ENCODE measurements around the gene LDAH.

Gene LDAH

DNA sequence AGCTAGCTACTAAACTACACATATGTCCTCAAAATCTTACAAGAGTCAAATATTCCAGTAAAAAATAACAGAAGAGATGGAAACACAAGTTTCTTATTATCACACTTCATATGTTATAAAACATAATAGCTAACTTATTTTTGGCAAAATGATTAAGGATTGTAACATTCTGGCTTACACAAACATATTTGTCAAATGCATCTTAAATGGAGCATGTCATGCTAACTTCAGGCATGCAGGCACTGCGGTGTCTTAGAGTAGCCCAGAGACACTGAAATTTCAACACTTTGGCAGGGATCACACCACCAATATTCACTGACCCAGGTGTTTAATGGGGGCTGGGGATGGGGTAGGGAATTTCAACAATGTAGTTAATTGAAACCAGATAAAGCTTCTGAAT, 51.6 kb downstream of the LDAH start:
- DNase-seq, result no peak

DNA sequence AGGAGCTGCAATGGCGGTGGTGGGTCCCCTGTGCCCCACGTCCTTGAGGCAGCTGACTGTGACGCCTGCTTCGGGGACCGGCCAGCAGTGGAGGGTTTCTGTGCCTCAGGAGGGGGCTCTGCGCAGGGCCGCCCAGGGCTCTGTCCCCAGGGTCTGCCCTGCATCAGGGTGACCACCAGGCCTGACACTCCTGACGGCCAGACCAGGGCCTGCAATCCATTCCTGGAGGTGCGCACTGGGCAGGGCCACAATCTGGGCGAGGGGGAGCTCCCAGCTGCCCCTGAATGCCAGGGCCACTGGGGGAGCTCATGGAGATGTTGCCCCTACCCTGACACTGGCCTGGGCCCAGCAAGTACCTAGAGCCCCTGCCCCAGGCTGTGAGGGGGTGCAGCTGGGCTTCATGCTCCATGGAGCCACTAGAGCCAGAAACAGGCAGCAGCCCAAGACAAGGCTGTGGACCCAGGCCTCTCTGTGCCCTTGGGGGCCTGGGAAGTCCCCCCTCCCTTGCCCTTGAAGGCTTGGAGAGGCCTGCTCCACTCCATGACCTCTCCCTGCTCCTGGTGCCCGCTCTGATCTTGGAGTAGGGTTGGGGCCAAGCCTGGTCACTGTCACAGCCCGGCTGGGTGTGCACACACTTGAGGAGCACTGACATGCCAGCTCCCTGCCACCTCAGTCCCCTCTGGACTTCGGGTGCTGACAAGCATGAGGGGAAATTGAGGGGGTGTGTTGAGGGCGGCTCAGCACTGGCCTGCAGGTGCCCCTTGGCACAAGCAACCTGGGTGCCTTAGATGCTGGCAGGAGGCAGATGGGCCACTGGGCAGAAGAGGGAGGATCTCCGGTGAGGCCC, 55.9 kb downstream of the LDAH start:
- DNase-seq, result no peak

DNA sequence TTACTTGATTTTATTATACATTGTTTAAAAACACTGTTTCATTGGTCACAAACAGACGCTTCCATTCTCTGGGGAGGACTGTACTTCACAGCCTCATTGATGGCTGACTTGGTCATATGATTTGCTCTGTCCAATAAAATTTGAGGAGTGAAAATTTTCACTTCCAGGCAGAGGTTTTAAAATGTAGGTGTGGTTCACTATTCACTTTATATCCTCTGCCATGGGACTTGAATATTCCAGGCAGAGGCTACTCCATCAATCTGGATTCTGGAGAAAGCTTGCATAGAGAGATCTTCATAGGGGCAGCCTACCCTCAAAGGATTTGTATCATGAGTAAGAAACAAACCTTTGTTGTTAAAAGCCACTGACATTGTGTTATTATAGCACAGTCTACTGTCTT, 56.7 kb downstream of the LDAH start:
- no peak for DNase-seq

DNA sequence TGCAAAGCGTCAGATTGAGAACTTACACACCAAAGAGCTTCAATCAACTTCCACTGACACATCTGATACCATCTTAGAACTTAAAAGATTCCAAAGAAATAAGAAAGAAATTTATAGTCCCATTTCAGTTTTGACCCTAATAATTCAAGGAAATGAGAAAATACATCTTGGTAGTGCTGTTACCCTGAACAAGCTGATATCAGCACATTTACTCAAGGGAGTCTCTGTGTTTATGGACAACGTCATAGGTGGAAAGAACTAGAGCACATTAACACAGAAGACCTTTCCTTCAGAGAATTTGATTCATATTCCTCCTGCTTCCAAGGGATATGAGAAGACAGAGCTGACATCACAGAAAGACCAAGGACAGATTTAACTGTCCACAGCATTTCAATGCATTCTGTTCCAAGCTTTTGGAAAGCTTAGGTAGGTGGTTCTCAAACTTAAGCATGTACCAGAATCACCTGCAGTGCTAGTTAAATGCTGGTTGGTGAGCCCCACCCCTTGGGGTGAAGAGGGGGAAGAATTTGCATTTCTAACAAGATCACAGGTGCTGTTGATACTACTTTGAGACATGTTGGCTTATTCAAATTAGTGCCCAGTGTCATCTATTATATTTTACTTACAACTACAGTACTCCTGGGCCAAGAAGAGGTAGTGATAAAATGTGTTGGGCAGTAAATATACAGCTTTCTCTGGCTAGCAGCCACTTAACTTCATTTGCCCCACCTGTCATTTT, 59.8 kb downstream of the LDAH start:
- DNase-seq, result no peak

DNA sequence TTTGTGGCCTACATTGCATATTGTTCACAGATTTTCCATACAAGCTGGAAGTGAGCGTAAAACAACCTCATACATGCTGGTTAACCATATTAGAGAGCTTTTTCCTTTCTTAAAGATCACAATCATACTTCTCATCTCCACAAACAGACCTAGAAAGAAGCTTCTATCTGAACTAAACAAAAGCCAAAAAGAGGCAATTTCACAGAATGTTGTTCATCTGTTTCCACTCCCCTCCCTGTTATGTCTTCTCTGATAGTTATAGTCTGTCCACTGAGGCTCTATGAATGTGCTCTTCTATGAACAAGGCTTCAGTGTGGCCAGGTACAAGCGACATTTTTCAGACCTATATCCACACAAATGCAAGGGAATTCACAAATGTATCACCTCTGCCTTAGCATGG, 63.4 kb downstream of the LDAH start:
- DNase-seq, result no peak

DNA sequence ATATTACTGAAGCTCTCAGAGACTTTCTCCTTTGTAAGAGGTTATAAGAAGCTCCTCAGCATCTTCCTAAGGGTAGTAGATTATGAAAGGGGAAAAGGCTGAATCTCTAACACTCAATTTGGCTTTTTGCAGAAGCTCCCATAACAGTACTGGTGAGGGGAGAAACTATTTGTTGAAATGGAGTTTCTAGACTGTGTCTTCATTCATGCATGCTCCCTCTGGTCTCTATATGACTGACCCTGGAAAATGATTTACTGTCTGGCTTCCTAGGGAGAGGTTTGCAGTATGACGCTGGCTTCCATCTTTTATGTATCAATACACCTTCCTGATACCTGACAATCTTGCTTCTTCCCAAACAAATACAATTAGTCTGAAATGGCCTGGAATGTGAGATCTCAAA, 63.9 kb downstream of the LDAH start:
- DNase-seq, result no peak

DNA sequence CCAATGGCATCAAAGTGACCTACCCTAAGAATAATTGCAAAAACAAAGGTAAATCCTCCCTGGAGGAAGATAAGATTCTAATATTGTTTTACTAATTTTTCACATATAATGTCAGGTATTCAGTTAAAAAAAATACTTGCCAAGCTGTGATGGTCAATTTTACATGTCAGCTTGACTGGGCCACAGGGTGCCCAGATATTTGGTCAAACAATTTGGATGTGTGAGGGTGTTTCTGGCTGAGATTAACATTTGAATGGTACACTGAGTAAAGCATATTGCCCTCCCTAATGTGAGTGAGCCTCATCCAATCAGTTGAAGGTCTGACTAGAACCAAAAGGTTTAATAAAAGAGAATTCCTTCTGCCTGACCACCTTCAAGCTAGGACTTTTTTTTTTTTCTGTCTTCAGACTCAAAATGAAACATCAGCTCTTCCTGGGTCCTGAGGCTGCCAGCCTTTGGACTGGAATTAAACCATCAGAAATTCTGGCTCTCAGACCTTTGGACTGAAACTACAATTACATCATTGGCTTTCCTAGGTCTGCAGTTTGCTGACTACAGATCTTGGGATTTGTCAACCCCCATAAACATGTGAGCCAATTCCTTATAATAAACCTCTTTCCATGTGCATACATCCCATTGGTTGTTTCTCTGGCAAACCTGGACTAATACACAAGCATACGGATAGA, 65.4 kb downstream of the LDAH start:
- no peak for DNase-seq

DNA sequence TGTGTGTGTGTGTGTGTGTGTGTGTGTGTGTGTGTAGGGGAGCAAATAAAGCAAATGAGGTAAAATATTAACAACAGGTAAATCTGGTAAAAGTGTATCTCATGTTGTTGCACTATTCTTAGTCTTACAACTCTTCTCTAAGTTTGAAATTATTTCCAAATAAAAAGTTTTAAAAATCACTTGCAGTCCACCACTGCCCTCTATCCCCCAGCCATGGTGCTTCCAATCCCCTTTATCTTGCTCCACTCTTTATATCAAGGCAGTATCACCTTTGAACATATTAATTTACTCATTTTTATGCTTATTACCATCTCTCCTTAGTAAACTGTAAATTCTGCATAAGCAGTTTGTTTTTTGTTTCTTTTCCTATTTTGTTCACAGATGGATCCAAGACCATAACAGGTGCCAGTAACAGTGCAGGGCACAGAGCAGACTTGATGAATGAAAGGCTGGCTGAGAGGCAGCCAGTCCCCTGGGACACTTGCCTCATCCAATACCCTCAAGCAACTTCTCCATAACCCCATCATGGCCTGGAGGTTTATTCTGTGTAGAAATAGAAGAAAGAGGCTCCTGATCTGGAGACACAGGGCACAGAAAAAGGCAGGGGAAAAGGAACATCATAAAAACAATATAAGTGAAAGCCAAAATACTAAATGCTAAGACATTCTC, 67.6 kb downstream of the LDAH start:
- no peak for DNase-seq

DNA sequence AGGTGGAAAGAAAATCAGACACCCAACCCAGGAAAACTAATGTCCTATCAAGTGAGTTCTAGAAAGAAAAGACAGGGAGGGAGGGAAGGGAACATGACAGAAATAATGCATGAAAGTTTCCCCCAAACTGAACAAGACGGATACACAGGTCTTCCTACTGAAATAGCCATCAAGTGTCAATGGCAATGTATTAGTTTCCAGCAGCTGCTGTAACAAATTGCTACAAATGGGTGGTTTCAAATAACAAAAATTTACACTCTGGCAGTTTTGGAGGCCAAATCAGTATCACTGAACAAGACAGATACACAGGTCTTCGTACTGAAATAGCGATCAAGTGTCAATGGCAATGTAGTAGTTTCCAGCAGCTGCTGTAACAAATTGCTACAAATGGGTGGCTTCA, 70.6 kb downstream of the LDAH start:
- DNase-seq, result no peak

DNA sequence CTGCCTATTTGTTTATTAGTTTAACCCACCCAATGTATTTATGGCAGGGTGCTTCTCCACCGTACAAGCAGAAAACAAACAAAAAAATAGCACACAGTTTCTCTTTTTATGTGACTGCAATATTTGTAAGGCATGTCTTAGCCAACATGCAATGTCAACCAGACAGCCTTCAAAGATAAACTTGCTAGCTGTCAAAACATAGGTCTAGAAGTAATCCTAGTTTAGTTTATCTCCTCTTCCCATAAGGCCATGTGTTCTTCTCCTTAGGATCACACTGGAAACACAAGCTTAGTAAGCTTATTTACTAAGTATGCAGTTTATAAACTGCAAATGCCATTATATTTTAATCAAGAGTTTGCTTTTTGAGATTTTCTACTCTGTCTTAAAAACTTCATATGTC, 75.6 kb downstream of the LDAH start:
- no peak for DNase-seq

DNA sequence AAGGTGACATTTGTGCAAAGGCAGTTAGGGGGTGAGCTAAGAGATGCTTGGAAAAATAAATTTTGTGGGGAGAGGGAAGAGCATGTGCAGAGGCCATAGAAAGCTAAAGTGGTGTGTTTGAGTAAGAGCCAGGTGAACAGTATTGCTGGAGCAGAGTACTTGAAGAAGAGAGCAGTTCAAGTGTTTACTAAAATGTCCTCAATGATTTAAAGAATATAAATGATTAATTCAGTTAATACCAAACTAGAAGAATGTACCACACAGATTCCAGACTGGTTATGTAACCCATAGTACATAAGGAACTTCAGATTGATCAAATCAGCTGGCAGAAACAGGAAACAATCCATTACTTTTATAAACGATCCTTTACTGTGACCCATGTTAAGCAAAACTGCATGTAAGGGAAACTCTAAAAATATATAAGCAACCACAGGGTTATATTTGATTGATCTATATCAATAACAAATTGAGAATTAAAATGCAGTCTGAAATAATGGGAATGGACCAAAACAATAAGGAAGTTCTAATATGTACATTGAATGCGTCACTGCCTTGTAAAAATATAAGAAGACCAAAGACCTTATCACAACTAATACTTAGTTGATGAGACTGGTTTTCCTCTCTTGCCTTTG, 76.9 kb downstream of the LDAH start:
- no peak for DNase-seq

DNA sequence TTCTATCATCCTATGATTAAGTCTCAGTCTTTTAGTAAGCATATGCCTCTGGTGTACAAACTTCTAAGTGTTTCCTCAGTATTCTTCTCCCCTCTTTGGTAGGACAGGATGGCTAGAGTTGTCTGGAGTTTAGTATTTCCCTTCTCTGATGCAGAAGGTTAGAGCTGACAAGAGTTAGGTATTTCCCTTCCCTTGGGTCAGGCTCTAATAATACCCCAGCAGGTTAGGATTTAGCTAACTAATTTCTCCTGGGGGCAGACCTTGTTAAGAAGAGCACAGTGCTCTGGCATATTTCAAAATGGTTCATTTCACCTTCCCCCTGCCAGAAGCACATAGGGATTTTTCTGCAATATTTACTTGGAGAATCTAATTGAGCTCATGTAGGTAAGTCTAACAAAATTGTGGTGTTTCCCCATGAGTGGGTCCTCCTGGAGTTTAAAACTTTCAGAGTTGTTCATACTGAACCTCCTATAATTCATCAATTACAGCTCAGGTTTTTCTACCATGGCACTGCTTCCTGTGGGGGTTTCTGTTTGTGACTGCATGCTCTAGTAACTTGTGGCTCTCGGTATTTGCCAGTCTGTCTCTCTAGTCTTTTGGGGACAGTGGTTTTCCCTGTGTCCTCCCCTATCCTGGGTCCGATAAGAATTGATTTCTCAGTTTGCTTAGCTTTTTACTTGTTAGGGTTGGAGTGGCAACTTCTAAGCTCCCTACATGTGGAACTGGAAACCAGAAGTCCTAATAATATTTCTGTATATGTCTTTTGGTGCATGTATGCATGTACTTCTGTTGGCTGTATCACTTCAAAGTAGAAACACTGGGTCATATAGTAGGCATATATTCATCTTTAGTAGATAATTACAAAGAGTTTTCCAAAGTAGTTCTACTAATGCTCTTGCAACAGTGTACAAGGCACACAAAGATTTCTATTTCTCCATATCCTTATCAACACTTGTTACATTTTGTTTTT, 78.2 kb downstream of the LDAH start:
- no peak for DNase-seq

DNA sequence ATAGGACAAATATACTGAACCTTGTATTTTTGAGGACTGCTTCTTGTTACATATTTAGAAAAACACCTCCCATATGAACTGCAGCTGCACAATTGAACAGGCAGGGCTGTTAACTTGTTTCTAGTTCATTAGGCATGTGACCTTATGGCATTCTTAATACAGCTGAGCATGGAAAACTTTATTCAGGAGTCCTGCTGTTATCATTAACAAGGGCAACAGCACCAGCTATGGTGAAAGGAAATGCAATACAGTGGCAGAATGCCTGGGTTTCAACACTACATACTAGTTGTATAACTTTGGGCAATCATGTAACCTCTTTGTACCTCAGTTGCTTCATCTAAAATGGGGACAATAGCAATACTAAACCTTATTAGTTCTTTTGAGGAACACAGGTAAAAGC, 84.1 kb downstream of the LDAH start:
- DNase-seq, result no peak

DNA sequence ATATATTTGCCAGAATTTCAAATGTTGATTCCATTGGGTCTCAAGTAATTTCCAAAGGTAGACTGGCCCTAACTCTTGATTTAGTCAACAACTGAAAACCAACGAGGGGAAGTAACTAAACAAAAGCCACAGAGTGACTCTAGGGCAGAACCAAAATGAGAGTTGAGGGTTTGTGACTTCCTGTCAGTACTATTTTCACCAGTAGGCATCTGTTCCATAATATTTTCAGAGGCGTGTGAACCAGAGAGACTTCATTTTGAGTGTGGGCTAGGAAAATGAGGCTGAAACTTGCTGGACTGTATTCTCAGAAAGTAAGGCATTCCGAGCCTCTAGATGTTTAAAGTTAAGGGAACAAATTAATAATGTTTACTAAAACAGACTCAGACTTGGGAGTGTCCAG, 85.4 kb downstream of the LDAH start:
- no peak for DNase-seq

DNA sequence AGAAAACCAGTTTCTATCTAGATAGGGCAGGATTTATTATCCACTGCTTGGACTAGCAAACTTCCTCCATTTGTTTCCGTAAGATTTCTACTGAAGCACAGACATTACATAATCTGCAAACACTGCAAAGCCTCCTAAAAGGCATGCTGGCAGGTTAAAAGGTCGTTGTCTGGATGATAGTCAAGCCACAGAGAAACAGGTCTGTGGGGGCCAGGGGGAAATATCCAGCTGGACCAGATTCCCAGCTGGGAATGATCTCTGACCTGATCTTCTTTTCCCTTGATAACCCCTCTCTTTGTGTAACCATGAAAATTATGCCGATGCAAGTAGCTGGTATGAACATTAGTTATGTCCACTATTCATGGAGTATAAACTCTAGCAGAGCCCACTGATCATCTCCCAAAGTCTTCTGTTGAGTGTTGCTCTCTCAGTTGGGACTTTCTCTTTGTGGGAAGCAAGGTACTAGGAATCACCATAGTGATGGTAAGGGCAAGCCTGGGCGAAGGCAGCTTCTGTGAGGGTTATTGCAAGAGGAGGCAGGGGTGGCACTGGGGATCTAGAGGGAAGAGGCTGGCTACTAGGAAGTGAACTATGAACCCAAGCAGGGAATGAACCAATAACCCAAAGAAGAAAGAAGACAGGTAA, 94.7 kb downstream of the LDAH start:
- no peak for DNase-seq

DNA sequence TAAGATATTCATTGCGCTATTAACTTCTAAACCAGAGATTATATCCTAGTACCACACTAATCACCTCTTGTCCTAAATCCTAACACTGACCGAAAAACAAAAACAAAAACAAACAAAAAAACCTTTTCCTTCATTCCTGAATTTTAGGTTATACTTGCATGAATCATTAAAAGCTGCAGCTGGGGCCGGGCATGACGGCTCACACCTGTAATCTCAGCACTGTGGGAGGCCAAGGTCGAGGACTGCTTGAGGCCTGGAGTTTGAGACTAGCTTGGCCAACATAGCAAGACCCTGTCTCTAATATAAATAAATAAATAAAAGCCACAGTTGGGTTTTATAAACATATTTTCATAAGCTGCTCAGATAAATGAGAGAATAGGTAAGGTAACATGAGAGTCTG, 96.0 kb downstream of the LDAH start:
- no peak for DNase-seq

DNA sequence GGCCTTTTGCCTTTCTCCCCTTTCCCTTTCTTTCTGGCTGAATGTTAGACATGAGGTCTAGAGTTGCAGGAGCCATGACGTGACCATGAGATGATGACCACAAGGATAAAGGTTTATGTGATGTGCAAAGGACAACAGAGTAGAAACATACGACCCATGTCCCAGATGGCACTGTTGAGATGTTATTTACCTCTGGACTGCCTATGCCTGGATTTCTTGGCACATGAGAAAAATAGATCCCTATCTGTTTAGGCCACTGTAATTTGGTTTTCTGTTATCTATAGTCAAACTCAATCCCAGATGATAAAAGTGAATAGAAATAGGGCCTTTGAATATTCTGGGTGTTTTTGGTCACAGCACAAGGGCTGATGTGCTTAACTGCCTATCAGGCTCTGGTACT, 97.1 kb downstream of the LDAH start:
- DNase-seq, result no peak

DNA sequence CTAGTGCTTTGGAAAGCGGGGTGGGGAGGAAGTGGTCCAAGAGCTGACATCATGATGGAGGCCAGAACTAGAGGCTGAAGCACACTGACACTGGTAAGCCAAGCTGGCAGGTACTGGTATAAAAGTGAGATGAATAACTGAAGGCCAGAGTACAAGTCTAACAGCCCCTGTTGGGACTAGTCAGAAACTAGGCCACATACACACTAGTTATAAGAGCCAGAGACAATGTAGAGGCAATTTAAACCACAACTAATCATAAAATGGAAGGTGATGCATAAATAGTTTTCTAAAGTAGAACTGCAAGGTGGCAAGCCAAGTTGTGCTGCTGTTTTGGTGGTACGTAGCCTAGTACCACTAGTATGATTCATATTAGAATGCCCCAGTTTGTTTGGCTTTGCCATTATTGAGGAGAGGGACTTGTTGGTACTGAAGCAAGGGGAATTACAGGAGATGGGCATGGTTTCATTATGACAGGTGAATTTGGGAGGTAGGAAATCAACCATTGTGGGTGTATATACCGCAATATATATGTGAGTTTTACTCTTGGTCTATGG, 98.3 kb downstream of the LDAH start:
- DNase-seq, result no peak

DNA sequence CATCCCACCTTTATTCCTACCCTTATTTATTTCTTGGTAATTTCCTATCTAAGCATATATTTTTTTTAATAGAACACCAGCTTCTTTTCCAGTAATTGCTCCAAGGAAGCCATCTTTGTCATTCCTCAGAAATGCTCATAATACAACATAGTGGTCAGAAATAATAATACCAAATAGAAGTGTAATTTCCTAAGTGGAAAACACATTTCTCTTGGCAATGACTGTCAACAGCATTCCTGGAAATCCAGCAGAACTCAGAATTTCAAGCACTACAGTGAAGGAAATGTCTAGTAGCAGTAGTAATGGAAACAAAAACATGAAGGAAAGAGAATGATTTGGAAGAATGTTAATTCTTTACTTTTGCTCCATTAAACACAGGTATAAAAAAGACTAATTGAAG, 99.4 kb downstream of the LDAH start:
- no peak for DNase-seq

DNA sequence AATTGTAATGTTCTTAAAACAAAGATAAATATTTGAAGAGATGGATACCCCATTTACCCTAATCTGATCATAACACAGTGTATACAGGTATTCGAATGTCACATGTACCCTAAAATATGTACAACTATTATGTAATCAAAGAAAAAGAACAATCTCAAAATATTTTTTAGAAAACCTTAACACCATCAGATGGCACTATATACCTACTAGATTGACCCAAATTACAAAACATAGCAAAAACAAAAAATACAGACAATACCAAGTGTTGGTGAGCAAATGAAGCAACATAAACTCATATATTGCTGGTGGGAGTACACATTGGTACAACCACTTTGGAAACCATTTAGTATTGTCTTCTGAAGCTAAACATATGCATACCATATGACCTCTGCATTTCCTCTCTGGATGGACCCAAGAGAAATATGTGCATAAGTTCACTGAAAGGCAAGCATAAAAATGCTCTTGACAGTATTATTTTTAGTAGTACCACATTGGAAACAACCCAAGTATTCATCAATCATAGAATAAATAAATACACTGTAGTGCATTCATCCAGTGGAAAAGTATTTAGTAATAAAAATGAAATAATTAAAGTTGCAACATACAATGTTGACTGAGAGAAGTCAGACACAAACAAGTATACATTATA, 100.2 kb downstream of the LDAH start:
- DNase-seq, result no peak
